NCI-H146 (cell line): ENCODE results near the gene ENPP3.

Experiments used
- DNase-seq: peaks from one replicate; lab custom pipeline; 2025; lab: John Stamatoyannopoulos, UW

Gene ENPP3

DNA sequence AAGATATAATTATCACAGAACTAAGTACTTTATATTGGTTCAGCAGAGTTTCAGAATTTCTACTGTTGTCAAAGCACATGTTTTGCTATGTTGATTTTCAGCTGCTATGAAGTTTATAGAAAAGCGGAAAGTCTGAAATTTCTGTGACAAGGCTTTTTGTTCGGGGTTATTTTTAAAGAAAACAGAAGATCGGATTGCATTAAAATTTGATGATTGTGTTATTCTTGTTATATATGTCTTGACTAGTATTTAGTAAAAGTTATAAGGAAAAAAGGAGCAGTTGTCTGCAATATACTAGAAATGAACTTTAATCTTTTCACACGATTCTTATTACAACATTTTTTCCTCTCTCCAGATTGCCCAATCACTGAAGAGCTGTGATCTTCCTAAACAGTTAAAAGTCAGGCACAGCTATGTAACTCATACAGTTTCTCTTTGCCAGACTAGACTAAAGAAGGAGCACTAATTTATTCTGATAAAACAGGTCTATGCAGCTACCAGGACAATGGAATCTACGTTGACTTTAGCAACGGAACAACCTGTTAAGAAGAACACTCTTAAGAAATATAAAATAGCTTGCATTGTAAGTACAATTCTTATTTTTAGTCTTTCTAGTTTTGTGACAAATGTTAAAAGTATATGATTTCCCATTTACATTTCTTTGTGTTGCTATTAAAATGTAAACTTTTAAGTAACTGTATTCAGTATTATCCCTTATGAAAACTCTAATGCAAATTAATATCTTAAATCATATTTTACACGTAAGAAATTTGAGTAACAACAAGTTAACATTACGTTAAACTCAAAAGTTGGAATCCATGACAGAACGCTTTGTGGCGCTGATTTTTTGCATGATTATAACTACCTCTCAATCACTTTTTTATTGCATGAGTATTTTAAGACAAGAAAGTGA lies at the start of gene ENPP3:
ENPP3 (plus strand) TSS at position 423 of the 913 bp plus-strand sequence; CDS start at position 506, 83 bp downstream.
- no peak for DNase-seq

- no peak for DNase-seq
Observed at GRCh38 chr6:131587909-131588308, 49.2 kb upstream of the ENPP3 start.

DNA sequence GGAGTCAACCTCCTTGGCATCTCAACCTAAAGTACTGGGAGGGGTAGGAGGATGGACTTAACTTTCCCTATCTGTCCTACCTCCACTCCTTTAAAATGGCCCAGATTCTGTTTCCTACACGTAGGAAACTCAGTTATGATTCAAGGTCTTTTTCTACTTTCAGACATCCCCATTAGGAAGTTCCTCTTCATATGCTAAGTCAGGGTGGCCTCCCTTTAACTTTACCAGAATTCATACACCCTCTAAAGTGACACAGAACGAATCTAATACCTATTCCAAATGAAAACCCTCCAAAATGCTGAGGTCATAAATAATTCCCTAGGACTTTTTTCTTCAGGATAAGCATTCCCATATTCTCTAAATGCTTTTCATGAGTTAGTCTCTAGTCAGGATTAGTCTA lies 48.5 kb upstream of the ENPP3 start:
- no peak for DNase-seq

GRCh38 chr6:131592935-131593334 lies 44.2 kb upstream of the ENPP3 start:
- no peak for DNase-seq

DNA sequence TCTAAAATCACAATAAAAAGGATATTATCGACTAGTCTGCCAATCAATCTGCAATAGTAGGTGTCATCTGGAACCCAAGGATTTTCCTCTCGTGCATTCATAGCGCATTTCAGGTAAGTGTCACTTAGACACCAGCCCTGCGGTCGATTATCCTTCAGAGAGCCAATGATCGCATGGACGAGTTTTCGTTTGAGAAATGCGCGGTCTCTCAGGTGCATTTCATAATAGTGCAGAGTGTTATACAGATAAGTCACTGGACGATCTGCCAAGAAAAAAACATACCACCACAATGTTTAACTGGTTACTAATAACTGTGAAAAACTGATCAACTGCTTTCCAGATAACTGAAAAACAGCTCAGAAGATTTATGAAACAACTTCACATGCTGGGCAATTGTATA lies 43.0 kb upstream of the ENPP3 start:
- DNase-seq, result no peak

GRCh38 chr6:131597446-131597845 lies 39.7 kb upstream of the ENPP3 start:
- no peak for DNase-seq

GRCh38 chr6:131600716-131601115 lies 36.4 kb upstream of the ENPP3 start:
- DNase-seq, result no peak

DNA sequence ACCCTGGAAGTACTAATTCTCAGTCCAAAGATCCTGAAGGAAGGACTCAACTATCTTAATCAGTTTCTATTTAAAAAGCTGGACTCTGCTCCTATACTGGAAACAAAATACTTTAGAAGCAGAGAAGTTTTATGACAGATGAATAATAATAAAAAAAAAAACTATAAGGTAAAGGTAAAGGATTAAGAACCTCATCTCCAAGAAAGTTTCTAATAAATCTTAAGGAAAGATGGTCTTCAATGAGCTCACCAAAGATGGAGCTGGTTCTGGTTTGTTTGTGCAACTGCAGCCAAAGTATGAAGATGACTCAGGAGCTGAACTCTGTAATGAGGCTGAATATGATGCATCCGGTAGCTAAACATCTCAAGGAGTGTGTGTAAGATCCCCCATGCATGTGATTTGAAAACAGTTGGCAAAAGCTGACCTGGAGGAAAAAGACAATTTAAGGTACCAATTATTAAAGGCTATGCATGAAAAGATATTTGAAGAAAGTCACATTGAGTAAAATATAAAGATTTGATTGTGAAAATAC lies 34.3 kb upstream of the ENPP3 start:
- no peak for DNase-seq

DNA sequence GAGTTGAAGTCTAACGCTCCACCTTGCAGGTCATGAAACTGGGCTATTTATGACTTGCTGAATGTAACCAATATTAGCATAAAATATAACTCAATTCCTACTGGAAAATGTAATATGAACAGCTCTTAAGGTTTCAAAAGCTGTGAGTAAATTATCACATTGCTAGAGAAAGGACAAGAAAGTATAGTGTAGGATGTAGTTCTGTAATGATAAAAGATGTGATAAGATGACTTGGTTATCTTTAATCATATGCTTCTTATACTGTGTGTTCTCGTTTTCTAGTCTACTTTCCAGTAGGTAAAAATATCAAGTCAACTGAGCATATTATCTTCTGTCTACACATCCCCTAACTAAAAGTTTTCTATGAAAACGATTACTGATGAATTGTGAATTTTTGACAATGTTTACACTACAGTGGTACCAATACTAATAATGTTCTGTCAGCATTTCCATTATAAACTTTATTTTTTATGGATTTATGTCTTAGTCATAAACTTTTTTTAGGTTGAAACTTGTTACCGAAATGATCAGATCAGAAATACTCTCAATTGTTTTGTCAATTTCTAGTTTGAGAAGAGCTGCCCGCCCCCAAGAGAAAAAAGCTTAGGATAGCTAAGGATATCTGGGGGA lies 23.7 kb upstream of the ENPP3 start:
- no peak for DNase-seq

- no peak for DNase-seq
Observed at GRCh38 chr6:131615275-131615674, 21.8 kb upstream of the ENPP3 start.

- DNase-seq, result peak; percentile 98
Observed at GRCh38 chr6:131627724-131628682, 9.1 kb upstream of the ENPP3 start, which contains the start of gene MED23. Gene MED23 (minus strand): TSS chr6:131628242. CDS start chr6:131628049, 193 bp downstream.

DNA sequence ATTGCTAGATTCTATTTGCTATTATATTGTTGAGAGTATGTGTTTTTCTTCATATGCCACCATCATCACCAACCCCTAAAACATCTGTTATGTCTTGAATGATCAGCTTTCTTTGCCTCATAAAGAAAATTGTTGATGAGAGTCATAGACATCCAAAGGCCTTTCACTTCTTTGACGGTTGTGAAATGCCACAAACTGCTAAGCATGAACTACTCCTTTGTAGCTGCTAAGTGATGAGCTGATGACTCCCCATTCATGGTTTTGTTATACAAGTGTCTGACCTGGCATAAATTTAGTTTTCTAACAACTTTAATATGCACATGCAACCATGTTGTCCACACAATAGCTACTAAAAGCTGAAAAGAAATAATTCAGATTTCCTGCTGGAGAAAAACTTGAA lies 8.4 kb upstream of the ENPP3 start:
- no peak for DNase-seq

- no peak for DNase-seq
Observed at GRCh38 chr6:131629651-131630050, 7.5 kb upstream of the ENPP3 start.

- DNase-seq, result no peak
Observed at GRCh38 chr6:131631625-131632289, 5.3 kb upstream of the ENPP3 start.

DNA sequence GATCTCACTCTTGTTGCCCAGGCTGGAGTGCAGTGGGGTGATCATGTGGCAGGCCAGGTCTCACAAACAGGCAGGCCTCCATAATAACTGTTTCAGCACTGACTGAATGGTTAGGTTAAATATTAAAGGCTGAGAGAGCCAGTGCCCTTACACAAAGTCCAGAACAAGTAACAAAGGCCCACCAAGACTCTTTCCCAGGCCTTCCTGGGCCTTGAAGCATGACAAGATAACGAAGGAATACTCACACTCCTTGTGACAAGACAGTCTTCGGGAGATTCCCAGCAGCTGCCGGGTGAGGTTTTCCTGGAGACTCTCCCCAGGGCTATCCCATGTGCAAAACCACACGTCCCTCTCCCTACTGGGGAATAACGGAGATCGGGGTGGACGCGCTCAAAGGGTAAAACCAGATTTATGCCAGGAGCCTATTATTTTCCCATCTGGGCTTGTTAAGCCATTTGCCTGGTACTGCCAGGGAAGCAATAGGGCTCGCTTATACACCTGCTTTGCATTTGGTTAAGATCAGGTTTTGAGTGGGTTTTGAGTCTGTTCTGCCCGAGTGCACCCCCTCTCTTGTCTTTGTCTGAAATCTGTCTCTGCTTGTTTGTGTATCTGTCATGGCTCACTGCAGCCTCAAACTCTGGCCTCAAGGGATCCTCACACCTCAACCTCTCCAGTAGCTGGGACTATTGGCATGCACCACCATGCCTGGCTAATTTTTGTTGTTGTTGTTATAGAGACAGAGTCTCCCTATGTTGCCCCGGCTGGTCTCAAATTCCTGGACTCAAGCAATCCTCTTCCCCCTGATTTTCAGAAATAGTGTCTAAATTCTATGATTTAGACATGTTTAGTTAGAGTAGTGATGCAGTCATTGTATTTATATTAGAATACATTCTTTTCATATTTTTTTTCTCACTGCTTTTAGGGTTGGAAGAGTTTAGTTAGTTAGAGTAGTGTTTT lies 1.4 kb upstream of the ENPP3 start:
- no peak for DNase-seq

DNA sequence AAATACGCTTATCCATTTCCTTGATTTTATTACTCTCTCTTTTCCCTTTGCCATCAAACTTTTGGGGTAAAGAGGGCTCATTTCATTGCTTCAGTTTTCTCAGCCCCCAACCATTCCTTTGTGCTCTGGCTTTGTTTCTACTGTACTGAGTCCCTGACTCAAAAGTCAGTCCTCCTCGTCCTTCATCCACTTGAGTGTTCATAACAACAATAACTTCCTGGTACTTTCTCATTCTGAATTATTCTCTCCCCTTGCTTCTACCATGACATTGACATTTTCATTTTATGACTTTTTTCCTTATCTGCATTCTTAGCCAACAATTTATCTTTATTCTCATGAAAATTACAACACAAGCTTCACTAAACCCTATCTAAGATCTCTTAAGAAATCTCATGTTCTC lies 911 bp downstream of the ENPP3 start:
- no peak for DNase-seq

- DNase-seq, result no peak
Observed at GRCh38 chr6:131640100-131640499, 3.0 kb downstream of the ENPP3 start.

DNA sequence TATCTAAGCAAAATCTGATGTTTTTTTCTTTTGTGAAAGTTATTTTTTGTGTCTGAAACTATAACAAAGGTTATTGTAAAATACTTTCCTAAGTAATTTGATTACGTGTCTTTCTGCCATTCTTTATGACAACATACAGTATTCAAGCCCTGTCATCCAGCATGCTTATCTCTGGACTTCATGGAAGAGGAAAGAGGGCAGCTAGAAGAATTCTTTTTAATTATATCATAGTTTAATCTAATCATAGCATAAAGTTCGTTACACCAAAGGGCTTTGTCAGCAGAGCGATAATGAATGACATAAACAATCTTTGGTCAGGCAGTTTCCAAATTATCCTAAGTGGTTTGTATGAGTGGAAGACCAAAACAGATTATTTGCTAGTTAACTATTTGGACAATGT lies 3.5 kb downstream of the ENPP3 start:
- no peak for DNase-seq

- no peak for DNase-seq
Observed at GRCh38 chr6:131641554-131641953, 4.5 kb downstream of the ENPP3 start.

DNA sequence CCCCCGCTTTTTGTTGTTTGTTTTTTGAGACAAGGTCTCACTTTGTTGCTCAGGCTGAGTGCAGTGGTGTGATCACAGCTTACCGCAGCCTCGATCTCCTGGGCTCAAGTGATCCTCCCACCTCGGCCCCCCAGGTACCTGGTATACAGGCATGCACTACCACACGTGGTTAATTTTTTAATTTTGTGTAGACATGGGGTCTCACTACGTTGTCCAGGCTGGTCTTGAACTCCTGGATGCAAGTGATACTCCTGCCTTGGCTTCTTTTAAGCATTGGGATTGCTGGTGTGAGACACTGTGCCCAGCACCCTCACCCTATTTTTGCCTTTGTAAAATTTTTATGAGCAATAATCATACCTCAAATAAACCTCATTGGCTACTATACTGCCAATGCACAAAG lies 5.5 kb downstream of the ENPP3 start:
- DNase-seq, result no peak
